IMR-90 (cell line): ENCODE results near the gene WNT11.

Experiments
- BHLHE40 ChIP-seq: fragments of 150-350 bp; IDR thresholded peaks from 2 replicates; pipeline ENCODE4 v1.6.1; 2016; ENCODE audit warnings: mild to moderate bottlenecking, low read depth, low read length
- CEBPB ChIP-seq: IDR thresholded peaks from 2 replicates; pipeline ENCODE4 v1.6.1; 2012; ENCODE audit warnings: low read depth, low read length, improper control_type of control experiment
- CTCF ChIP-seq: conservative IDR thresholded peaks from 2 replicates; pipeline ENCODE4 v1.5.1; 2012; ENCODE audit warnings: mild to moderate bottlenecking, low read depth, low read length, improper control_type of control experiment
- USF2 ChIP-seq: fragments of 150-350 bp; IDR thresholded peaks from 2 replicates; pipeline ENCODE4 v1.6.1; 2017; ENCODE audit warnings: mild to moderate bottlenecking, antibody characterized with exemption, low read length, low read depth

- TF ChIP-seq BHLHE40 (no peak), CEBPB (no peak), USF2 (no peak), CTCF (no peak)
These were observed 42.2 kb downstream of the WNT11 start for GRCh38 chr11:76164081-76164480.
